LNCAP (cell line): ENCODE results near the gene ZSWIM1.

Experiments
- TF ChIP-seq, protein P1 (sequence below): fragments of 450-650 bp; IDR thresholded peaks from 2 replicates; pipeline ENCODE4 v1.5.1; 2017; ENCODE audit warnings: mild to moderate bottlenecking

The ZSWIM1 gene

DNA sequence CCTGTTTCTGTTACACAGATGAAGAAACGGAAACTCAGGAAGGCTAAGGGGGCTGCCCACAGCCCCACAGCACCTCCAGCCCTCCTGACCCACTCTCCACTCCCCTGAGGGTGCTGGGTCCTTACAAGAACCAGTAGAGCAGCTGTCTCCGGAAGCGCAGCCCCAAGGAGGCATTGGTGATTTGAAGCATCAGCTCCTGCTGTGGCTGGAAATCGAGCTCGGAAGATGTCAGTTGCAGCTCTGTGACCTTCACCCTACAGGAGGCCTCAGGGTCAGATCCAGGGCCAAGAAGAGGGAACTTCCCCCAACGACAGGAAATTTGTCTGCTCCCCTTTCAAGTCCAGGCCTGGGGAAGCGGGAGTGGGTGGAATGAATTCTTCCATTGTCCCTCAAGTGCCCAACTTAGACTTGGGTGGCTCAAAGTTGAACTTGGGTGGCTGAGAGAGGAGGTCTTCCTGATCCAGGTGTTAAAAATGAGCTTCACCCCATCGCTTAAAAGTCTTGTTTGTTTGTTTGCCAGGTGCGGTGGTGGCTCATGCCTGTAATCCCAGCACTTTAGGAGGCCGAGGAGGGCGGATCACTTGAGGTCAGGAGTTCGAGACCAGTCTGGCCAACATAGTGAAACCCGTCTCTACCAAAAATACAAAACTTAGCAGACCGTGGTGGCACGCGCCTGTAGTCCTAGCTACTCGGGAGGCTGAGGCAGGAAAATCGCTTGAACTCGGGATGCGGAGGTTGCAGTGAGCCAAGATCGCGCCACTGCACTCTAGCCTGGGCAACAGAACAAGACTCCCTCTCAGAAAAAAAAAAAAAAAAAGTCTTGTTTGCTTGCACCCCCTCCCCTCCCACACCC is 29.0 kb downstream of the ZSWIM1 start:
- TF ChIP-seq, protein P1, sequence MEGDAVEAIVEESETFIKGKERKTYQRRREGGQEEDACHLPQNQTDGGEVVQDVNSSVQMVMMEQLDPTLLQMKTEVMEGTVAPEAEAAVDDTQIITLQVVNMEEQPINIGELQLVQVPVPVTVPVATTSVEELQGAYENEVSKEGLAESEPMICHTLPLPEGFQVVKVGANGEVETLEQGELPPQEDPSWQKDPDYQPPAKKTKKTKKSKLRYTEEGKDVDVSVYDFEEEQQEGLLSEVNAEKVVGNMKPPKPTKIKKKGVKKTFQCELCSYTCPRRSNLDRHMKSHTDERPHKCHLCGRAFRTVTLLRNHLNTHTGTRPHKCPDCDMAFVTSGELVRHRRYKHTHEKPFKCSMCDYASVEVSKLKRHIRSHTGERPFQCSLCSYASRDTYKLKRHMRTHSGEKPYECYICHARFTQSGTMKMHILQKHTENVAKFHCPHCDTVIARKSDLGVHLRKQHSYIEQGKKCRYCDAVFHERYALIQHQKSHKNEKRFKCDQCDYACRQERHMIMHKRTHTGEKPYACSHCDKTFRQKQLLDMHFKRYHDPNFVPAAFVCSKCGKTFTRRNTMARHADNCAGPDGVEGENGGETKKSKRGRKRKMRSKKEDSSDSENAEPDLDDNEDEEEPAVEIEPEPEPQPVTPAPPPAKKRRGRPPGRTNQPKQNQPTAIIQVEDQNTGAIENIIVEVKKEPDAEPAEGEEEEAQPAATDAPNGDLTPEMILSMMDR = no peak

DNA sequence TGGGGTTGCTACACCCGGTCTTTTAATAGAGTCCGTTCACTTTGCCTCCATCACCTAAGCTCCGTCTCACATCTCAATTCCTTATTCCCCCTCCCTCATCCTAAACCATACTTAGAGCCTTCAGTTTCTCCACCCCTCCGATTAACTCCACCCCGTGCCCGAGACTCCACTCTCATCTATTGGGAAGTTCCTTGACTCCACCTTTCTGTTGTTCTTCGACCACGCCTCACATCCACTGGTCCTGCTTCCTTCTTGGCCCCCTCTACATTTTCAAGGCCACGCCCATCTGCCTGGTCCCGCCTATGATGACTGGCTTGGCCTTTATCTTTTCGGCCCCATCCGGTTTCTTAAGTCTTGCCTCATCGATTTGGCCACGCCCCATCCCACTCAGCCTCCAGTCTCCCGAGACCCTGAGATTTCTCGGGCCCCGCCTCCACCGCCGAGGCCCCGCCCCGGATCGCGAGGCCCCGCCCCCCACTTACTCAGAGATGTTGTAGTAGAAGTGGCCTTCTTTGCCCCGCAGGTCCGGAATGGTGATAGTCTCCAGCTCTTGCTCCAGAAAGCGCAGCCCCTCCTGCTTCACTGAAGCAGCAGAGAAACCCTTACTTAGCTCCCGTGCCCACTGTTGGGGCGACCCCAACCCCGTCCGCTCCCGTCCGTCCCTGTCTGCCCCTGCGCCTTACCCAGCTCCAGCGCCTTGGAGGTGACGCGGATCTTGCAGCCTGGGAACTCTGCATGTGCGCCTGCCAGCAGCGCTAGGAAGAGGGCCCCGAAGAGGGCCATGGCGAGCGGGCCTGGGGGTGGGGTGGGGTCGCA is 29.9 kb downstream of the ZSWIM1 start:
- TF ChIP-seq, protein P1 = no peak

DNA sequence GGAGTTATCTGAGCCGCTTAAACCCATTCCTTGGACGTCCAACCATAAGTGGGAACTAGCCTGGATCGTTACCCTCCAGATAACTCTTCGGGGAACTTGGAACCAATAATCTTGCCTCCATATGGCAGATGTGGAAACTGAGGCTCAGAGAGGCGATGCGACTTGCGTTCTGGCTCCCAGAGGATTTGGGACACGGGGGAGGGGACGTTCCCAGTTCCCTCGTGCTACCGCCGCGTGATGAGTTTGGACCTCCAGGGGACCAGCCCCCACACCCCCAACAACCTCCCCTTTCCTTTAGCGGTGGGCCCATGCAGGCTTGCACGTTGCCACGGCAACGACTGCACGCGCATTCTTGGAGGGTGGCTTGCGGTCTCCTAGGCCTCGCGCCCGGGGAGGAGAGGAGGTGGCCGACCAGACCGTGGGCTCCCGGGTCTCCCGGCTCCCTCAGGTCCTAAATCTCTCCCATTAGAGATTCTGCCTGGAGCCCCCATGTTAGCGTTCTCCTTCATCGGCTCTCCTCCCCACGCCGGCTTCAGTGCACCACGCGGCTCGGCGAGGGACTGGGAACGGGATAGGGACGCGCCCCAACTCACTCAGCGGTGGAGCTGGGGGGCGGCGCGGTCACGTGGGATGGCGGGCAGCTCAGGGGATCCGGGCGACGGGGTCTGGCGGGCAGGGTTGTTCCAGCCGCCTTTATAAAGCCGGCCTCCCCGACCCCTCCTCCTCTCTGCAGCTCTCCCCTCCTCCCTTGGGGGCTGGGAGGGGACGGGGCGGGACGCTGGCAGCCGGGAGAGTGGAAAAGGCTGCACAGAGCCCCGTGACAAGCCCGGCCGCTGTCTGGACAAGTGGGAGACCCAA is 30.7 kb downstream of the ZSWIM1 start, which contains the start of gene PLTP:
TSS of gene PLTP (minus strand) at position 670 of the 858 bp plus-strand sequence. CDS start 703 bp downstream, outside the sequence.
- TF ChIP-seq, protein P1 = no peak

DNA sequence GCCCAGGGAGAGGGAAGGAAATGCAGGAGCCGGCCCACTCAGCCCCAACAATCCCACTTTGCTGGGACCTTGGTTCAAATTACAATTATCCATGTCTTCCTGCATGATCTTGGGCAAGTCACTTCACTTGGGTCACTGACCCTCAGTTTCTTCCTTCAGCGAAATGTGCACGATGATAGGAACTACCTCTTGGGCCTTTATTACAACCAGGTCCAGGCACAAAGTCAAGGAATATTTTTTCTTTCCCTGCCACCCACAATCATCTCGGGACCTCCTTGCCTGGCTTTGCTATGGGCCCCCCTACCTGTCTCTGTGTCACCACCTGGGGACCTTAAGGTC is 31.3 kb downstream of the ZSWIM1 start:
- TF ChIP-seq, protein P1 = no peak

DNA sequence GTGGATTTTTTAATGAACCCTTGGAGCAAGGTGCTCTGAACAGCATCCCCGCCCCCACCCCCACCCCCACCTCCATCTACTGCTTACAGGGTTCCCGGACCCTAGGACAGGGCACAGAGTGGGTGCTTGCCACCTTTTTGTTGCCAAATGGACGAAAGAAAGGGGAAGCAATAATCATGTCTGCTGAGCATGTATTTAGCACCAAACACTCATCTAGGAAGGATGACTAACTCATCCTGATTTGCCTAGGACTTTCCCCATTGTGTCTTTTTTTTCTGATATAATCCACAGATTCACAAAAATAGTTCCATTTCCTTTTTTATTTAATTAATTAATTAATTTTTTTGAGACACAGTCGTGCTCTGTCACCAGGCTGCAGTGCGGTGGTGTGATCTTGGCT is 32.1 kb downstream of the ZSWIM1 start:
- TF ChIP-seq, protein P1 = no peak

DNA sequence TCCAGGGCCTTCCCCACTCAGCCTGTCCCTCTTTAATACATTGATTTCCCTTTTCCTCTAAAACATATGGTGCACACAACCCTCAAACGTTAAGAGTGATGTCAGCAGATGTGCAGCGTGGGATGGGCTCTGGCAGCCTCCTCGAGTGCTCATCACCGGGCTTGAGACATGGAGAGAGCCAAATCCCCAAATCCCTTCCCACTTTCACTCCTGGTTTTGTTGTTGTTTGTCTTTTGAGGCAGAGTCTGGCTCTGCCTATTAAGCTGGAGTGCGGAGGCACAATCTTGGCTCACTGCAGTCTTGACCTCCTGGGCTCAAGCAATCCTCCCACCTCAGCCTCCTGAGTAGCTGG is 36.7 kb downstream of the ZSWIM1 start:
- TF ChIP-seq, protein P1 = no peak

DNA sequence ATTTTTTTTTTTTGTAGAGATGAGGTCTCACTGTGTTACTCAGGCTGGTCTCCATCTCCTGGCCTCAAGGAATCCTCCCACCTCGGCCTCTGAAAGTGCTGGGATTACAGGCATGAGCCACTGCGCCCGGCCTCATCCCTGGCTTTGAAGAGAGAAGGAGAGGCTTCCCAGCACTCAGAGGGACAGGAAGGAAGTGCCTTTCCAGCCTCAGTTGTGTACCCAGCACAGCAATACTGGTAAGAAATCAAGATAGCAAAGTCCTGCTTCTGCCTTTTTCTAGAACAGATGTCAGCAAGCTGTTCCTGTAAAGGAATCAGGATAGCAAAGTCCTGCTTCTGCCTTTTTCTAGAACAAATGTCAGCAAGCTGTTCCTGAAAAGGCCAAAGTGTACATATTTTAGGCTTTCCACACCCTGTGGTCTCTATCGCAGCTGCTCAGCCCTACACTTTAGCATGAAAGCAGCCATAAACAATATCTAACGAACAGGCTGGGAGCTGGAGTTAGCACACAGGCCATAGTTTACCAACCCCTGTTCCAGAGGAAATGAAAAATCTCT is 37.2 kb downstream of the ZSWIM1 start:
- TF ChIP-seq, protein P1 = no peak
